Measurements from ENCODE around the gene RBFA.
A peak's percentile ranks its signal among the peaks of the same experiment; 100 is the strongest.
"Not testable (repeated sequence)": the region's sequence is repeated elsewhere in the genome, so short reads cannot be mapped to it uniquely, and the experiment has no call there.

The RBFA gene, protein sequence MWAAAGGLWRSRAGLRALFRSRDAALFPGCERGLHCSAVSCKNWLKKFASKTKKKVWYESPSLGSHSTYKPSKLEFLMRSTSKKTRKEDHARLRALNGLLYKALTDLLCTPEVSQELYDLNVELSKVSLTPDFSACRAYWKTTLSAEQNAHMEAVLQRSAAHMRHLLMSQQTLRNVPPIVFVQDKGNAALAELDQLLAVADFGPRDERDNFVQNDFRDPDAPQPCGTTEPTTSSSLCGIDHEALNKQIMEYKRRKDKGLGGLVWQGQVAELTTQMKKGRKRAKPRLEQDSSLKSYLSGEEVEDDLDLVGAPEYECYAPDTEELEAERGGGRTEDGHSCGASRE

DNA sequence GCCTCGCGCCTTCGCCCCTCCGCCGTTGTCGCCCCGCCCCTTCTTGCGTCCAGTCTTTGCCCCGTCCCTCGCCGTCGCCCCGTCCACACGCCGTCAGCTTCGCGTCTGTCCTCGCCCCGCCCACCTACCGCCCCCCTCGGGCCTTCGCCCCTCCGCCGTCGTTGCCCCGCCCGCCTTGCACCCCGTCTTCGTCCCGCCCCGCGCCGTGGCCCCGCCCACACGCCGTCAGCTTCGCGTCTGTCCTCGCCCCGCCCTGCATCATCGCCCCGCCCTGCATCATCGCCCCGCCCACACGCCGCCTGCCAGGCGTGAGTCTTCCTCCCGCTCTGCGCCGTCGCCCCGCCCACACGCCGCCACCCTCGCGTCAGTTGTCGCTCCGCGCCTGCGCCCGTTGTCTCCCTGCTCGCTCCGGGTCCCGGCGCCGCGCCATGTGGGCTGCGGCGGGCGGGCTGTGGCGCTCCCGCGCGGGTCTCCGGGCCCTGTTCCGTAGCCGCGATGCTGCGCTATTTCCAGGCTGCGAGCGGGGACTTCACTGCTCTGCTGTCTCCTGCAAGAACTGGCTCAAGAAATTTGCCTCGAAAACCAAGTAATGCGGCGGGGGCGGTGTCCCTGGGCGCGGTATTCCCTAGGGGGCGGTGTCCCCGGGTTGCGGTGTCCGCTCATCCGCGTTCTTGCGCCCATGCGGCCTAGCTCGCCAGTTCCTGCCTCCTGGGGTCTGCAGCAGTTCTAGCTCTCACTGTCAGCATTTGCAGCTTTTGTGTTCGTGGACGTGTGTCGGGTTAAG is at the start of gene RBFA:
Gene RBFA, plus strand, starts transcription at position 367 of the 784 bp plus-strand sequence. Its CDS starts 62 bp downstream, at position 429.
- peak; percentile 98 for DNase-seq (ENCODE audit: low read depth)

- no peak for DNase-seq (ENCODE audit: low read depth)
These were observed 49.1 kb upstream of the RBFA start for GRCh38 chr18:79985172-79985571.

- no peak for DNase-seq (ENCODE audit: low read depth)
These were observed 47.5 kb upstream of the RBFA start for GRCh38 chr18:79986726-79987125.

GRCh38 chr18:79987566-79987965 is 46.7 kb upstream of the RBFA start:
- peak; percentile 48 for DNase-seq (ENCODE audit: low read depth)

- DNase-seq (ENCODE audit: low read depth) = peak; percentile 37
These were observed 46.2 kb upstream of the RBFA start for GRCh38 chr18:79988071-79988450.

DNA sequence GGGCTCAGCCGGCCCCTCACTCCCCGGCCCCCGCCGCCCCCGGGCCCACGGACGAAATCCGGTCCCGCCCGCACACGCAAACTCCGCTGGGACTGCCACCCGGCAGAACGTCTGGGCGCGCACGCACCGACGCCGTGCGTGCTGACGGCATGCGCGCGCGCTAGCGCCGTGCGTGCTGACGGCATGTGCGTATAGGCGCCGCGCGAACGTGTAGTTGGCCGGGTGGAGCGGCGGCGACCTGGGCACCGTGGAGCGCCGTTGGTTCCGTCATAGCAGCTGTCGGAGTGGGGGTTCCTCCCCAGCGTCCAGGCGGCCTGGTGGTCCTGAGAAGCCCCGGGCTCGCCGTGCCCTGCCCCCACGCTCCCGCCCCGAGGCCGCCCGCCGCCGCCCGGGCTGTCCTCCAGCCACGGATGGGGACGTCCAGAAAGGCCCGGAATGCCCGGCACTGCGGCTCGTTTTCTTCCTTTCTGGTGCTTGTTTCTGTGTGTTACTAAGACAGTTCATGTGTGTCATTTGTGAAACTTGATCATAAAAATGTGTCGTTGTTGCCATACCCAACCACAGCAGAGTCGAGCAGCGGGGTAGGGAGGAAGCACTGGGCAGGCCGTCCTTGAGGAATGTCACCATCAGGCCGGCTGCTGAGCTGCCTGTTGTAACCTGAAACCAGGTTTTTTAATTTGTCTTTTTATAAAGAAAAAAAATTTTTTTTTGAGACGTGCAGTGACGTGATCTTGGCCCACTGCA is 45.6 kb upstream of the RBFA start, which contains the start of gene TXNL4A:
Gene TXNL4A, minus strand, starts transcription at position 113 of the 744 bp plus-strand sequence. CDS start 171 bp downstream, outside the sequence.
- DNase-seq (ENCODE audit: low read depth) = peak; percentile 92

- no peak for DNase-seq (ENCODE audit: low read depth)
These were observed 45.1 kb upstream of the RBFA start for GRCh38 chr18:79989195-79989497.

DNA sequence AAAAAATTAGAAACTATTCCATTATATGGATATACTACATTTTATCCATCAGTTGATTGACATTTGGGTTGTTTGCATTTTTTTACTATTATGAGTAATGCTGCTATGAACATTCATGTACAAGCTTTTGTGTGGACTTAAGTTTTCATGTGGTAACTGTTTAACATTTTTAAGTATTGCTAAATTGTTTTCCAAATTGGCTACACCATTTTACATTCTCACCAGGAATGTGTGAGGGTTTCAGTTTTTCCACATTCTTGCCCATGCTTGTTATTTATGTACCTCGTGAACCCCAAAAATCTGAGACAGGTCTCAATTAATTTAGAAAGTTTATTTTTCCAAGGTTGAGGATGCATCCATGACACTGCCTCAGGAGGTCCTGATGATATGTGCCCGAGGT is 42.7 kb upstream of the RBFA start:
- DNase-seq (ENCODE audit: low read depth) = peak; percentile 22

GRCh38 chr18:79999701-80000100 is 34.5 kb upstream of the RBFA start:
- not testable (repeated sequence) for DNase-seq (ENCODE audit: low read depth)

GRCh38 chr18:80000877-80001276 is 33.4 kb upstream of the RBFA start:
- DNase-seq (ENCODE audit: low read depth) = no peak

DNA sequence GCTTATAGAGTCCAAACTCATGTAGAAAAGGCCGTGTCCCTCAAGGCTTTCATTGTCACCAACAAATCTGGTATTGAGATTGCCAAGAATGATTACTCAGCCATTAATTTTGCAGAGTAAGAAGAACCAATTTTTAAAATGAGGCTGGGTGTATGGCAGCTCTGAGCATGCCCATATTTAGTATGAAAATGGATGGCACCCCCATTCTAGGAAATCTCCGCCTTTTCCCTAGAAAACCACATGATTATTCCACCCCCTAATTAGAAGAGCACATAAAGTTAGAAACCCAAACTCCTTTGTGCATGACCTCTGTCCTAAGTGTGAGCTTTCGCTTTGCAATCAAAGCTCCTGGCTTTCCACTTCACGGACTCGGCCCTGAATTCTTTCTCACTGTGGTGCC is 31.8 kb upstream of the RBFA start:
- DNase-seq (ENCODE audit: low read depth) = no peak

- DNase-seq (ENCODE audit: low read depth) = no peak
These were observed 29.5 kb upstream of the RBFA start for GRCh38 chr18:80004600-80005342.

DNA sequence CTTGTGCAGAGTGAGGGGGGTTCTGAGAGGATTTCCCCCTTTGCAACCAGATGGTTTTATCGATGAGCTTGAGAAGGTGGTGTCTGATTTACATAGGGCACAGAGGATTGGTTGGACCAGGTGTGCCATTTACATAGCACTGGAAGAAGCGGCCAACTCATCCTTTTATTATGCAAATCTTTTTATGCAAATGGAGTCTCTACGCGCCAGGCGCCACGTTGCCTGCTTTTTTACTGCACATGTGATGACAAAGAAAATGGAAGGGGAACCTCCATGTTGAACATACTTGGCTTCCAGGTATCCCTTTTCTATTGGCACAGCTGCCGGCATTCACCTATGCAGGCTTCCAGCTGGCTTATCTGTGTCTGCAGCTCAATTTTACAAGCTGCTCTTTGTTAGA is 27.5 kb upstream of the RBFA start:
- no peak for DNase-seq (ENCODE audit: low read depth)

- peak; percentile 98 for DNase-seq (ENCODE audit: low read depth)
These were observed 24.3 kb upstream of the RBFA start for GRCh38 chr18:80009661-80010550.

GRCh38 chr18:80010551-80010906 is 23.7 kb upstream of the RBFA start:
- DNase-seq (ENCODE audit: low read depth) = no peak

GRCh38 chr18:80011496-80012137 is 22.6 kb upstream of the RBFA start:
- not testable (repeated sequence) for DNase-seq (ENCODE audit: low read depth)

DNA sequence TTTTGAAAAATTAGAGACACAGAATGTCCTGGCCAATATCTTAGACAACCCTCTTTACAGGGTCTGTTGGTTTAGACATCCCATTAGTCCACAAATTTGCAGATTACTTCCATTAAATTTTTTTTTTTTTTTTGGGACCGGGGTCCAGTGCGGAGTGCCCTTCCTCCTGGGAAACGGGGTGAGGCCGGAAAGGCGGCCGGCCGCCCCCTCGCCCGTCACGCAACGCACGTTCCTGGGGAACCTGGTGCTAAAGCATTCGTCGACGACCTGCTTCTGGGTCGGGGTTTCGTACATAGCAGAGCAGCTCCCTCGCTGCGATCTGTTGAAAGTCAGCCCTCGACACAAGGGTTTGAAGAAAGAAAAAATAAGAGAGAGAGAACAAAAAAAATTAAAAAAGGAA is 21.5 kb upstream of the RBFA start:
- DNase-seq (ENCODE audit: low read depth) = no peak

- no peak for DNase-seq (ENCODE audit: low read depth)
These were observed 11.6 kb upstream of the RBFA start for GRCh38 chr18:80022613-80023012.

DNA sequence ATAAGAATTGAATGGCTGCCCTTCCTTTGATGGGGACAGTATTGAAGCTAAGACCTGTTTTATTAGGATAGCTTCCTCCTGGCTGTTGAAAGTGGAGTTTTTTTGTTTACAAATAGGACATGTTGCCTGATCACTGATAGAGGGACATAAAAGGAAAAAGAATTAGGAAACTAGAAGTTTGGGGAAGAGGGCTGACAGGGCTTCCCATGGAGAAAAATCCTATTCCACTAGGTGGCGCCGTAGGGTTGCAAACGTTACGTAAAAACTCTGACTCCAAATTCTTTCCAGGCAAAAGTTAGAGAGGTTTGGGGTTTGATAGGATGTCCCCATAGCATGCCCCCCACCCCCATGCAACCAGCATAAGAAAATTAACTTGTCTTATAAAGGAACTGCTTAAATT is 11.1 kb upstream of the RBFA start:
- no peak for DNase-seq (ENCODE audit: low read depth)

- DNase-seq (ENCODE audit: low read depth) = no peak
These were observed 7.9 kb upstream of the RBFA start for GRCh38 chr18:80026363-80026762.

GRCh38 chr18:80027719-80028118 is 6.5 kb upstream of the RBFA start:
- peak; percentile 81 for DNase-seq (ENCODE audit: low read depth)
